Uterus (tissue), 4 donors: ENCODE measurements around the gene CDYL. TPM values are rescaled to one million over a fixed set of nuclear protein-coding genes. Genes with fewer than 3 reads are reported as not detected.

Source experiments
- DNase-seq, 2 donors: peaks; one replicate each; pipeline ENCODE4 v3.0.0-alpha.2; 2019 to 2020
- H3K27ac ChIP-seq, 2 donors: fragments of 200-600 bp; sonication (generic); 1 replicate in 1 of 2; 2 replicates in 1 of 2; pipeline ENCODE4 v1.5.1; 2016 to 2018
- H3K27me3 ChIP-seq, 2 donors: fragments of 200-600 bp; sonication (generic); one replicate each; pipeline ENCODE4 v1.5.1; 2018 to 2019; ENCODE audit warnings: control low read depth in 1 of 2
- H3K36me3 ChIP-seq, 2 donors: fragments of 200-600 bp; sonication (generic); one replicate each; pipeline ENCODE4 v1.5.1; 2019; ENCODE audit warnings: control low read depth in 1 of 2
- H3K4me1 ChIP-seq, 2 donors: fragments of 200-600 bp; sonication (generic); one replicate each; pipeline ENCODE4 v1.5.1; 2018 to 2019; ENCODE audit warnings: control low read depth in 1 of 2
- H3K4me3 ChIP-seq, 2 donors: fragments of 200-600 bp; sonication (generic); 1 replicate in 1 of 2; 2 replicates in 1 of 2; pipeline ENCODE4 v1.5.1; 2018 to 2019; ENCODE audit warnings: mild to moderate bottlenecking in 1 of 2
- H3K9me3 ChIP-seq, 2 donors: fragments of 200-600 bp; sonication (generic); one replicate each; pipeline ENCODE4 v1.5.1; 2019; ENCODE audit warnings: control low read depth in 1 of 2
- POLR2A ChIP-seq, 2 donors: fragments of 450-650 bp; IDR thresholded peaks; one replicate each; pipeline ENCODE4 v1.6.1; 2016; ENCODE audit warnings: antibody characterized with exemption in 2 of 2, mild to moderate bottlenecking in 1 of 2, moderate library complexity in 1 of 2
- intact Hi-C: fragments of 100-400 bp; cut with DNase I; formaldehyde crosslinking; loops from one replicate; pipeline ENCODE4 v1.15.1; 2023; ENCODE audit warnings: low total_unique reads
- total RNA-seq, 4 donors: library from RNA; depleted of rRNA in 3 of 4; stranded (reverse); fragments of >200 nt in 3 of 4; gene quantifications; one replicate each; pipeline versions ENCODE4 v1.1.0 to v1.2.4, GENCODE V29; 2014 to 2023
- TF ChIP-seq, protein P1 (sequence below), 4 experiments: fragments of 200-600 bp in 2 of 4; fragments of 450-650 bp in 2 of 4; sonication (generic) in 2 of 4; IDR thresholded peaks; one replicate each; pipeline ENCODE4 v1.5.1; 2016 to 2019; ENCODE audit warnings: antibody characterized with exemption in 4 of 4, mild to moderate bottlenecking in 2 of 4, moderate library complexity in 1 of 4
- donor health status: DM: yes; HTN: yes; CAD: no.

Gene CDYL
- total RNA-seq, 4 donors from 2014 or later = 24.1 to 118 (median 42.3) TPM

DNA sequence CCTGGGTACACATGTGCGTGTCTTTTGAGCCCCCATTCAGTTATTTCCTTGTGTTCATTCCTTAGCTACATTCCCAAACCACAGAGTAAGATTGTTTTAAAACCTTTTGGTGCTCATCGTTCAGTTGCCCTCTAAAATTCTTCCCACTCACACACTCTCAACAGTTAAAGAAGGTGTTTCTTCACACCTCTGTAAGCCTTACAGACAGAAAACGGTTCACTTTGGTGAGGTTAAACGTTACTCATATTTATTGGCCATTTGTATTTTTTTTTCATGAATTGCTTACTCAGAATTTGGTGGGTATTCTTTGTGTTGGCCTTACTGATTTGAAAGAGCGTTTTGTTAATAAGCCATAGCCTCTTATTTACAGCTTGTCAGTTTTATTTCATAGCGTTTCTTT, 97.7 kb downstream of the CDYL start:
- intact Hi-C loops = no loop called here
- no peak for TF ChIP-seq POLR2A (IDR thresholded peaks at IDR 0.05)
- TF ChIP-seq, protein P1, sequence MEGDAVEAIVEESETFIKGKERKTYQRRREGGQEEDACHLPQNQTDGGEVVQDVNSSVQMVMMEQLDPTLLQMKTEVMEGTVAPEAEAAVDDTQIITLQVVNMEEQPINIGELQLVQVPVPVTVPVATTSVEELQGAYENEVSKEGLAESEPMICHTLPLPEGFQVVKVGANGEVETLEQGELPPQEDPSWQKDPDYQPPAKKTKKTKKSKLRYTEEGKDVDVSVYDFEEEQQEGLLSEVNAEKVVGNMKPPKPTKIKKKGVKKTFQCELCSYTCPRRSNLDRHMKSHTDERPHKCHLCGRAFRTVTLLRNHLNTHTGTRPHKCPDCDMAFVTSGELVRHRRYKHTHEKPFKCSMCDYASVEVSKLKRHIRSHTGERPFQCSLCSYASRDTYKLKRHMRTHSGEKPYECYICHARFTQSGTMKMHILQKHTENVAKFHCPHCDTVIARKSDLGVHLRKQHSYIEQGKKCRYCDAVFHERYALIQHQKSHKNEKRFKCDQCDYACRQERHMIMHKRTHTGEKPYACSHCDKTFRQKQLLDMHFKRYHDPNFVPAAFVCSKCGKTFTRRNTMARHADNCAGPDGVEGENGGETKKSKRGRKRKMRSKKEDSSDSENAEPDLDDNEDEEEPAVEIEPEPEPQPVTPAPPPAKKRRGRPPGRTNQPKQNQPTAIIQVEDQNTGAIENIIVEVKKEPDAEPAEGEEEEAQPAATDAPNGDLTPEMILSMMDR (IDR thresholded peaks at IDR 0.05) = no peak
- no peak for DNase-seq
- Histone ChIP-seq H3K4me1 (no peaks in the 10 kb centered on the region), H3K27ac (no peak overlapping the region), H3K36me3 (no peaks in the 10 kb centered on the region), H3K9me3 (no peaks in the 10 kb centered on the region), H3K4me3 (no peak overlapping the region), H3K27me3 (no peaks in the 10 kb centered on the region)

DNA sequence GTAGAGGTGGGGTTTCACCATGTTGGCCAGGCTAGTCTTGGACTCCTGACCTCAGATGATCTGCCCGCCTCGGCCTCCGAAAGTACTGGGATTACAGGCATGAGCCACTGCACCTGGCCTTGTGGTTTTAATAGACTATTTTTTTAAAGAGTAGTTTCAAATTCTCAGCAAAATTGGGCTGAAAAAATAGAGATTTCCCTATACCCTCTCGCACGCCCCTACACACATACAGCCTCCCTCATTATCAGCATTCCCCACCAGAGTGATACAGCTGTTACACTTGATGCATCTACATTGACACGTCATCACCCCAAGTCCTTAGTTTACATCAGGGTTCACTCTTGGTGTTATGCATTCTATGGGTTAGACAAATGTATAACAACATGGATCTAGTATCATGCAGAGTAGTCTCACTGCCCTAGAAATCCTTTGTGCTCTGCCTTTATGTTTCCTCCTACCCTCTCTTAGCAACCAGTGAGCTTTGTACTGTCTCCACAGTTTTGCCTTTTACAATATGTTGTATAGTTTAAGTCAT, 103.6 kb downstream of the CDYL start:
- Histone ChIP-seq H3K4me3 (no peak overlapping the region), H3K4me1 (no peaks in the 10 kb centered on the region), H3K27me3 (no peaks in the 10 kb centered on the region), H3K9me3 (no peaks in the 10 kb centered on the region), H3K36me3 (no peaks in the 10 kb centered on the region), H3K27ac (no peak overlapping the region)
- TF ChIP-seq, protein P1 (IDR thresholded peaks at IDR 0.05) = no peak
- TF ChIP-seq POLR2A (IDR thresholded peaks at IDR 0.05) = no peak
- no peak for DNase-seq
- intact Hi-C loops = no loop called here

DNA sequence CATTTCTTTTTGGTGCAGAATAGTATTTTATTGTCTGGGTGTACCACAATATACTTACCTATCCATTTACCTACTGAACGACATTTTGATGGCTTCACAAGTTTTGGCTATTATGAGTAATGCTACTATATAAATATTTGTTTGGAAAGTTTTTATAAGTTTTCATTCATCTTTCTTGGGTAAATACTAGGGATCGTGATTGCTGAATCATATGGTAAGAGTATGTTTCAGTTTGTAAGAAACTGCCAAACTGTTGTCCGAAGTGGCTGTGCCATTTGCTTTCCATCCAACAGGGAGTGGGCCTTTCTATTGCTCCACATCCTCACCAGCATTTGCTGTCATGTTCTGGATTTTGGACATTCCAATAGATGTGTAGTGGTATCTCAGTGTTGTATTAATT, 104.2 kb downstream of the CDYL start:
- DNase-seq = no peak
- no peaks in the 10 kb centered on the region for H3K27me3 ChIP-seq
- no peak overlapping the region for H3K4me3 ChIP-seq
- no peak for TF ChIP-seq POLR2A (IDR thresholded peaks at IDR 0.05)
- TF ChIP-seq, protein P1 (IDR thresholded peaks at IDR 0.05) = no peak
- no peaks in the 10 kb centered on the region for H3K9me3 ChIP-seq
- no peaks in the 10 kb centered on the region for H3K36me3 ChIP-seq
- H3K27ac ChIP-seq = no peak overlapping the region
- intact Hi-C loops = no loop called here
- H3K4me1 ChIP-seq = no peaks in the 10 kb centered on the region

DNA sequence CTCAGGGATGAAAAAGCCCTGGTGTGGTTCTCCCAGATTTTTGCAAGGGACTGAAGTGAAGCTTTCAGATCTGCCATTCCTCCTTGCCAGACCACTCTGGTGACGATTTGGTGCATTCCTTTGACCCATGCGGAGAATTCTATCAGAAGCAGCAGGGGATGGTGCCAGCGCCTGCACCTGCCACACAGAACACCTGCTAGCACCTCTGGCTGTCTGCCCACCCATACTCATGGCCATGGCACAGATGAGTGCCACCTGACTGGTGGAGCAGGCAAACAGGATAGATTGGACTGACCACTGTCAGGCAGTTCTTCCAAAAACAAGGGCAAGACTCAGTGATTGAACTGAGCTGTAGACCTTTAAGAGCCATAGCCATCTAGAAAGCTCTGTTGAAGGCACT, 107.1 kb downstream of the CDYL start:
- Histone ChIP-seq H3K4me3 (no peak overlapping the region), H3K27me3 (no peaks in the 10 kb centered on the region), H3K27ac (no peak overlapping the region), H3K4me1 (no peaks in the 10 kb centered on the region), H3K9me3 (no peaks in the 10 kb centered on the region), H3K36me3 (no peaks in the 10 kb centered on the region)
- no peak for DNase-seq
- TF ChIP-seq, protein P1 (IDR thresholded peaks at IDR 0.05) = no peak
- no peak for TF ChIP-seq POLR2A (IDR thresholded peaks at IDR 0.05)
- intact Hi-C loops = no loop called here

DNA sequence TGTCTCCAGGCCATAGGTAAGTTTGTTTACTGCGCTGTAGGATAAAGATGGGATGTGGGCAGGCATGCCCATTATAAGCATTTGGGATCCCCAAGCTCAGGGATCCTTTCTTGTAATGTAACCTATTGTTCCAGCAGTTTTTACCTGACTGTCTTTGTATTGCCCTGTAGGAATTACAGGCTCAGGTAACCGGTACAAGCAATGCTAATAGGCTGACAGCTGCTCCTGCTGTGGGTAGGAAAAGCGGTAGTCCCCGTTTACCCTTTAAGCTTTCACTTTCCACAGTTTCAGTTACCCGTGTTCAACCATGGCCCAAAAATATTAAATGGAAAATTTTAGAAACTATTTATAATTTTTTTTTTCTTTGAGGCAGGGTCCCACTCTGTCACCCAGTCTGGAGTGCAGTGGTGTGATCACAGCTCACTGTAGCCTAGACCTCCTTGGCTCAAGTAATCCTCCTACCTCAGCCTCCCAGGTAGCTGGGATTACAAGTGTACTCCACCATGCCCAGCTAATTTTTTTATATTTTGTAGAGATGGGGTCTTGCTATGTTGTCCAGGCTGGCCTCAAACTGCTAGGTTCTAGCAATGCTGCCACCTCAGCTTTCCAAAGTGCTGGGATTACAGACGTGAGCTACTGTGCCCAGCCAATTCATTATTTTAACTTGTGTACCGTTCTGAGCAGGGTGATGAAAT, 108.6 kb downstream of the CDYL start:
- H3K4me3 ChIP-seq = no peak overlapping the region
- DNase-seq = no peak
- H3K27me3 ChIP-seq = no peaks in the 10 kb centered on the region
- no peaks in the 10 kb centered on the region for H3K9me3 ChIP-seq
- no peak overlapping the region for H3K27ac ChIP-seq
- intact Hi-C loops = no loop called here
- H3K36me3 ChIP-seq = no peaks in the 10 kb centered on the region
- TF ChIP-seq POLR2A (IDR thresholded peaks at IDR 0.05) = no peak
- TF ChIP-seq, protein P1 (IDR thresholded peaks at IDR 0.05) = no peak
- H3K4me1 ChIP-seq = no peaks in the 10 kb centered on the region
